PC-9 (cell line): ENCODE data around the gene PANX1. TPM values are rescaled to one million over a fixed set of nuclear protein-coding genes. Genes with fewer than 3 reads are reported as not detected.

Experiments
- BruUV-seq: library from RNA; stranded (reverse); fragments of 400-500 nt; replicated peaks from 2 replicates; lab custom pipeline; 2021; lab: Mats Ljungman, UMichigan
- CTCF ChIA-PET: fragments of 300-600 bp; sonication (Branson Sonifier 250); formaldehyde crosslinking; loops from one replicate; lab custom pipeline; 2022; ENCODE audit warnings: antibody characterized with exemption; lab: Charles Lee
- POLR2A ChIA-PET: fragments of 300-600 bp; sonication (Branson Sonifier 250); formaldehyde crosslinking; loops from one replicate; lab custom pipeline; 2022; ENCODE audit warnings: antibody characterized with exemption; ENCODE audit not compliant: unreplicated experiment; lab: Charles Lee
- DNase-seq, 2 experiments: peaks; one replicate each; pipeline versions ENCODE4 v3.0.0 to v3.0.0-alpha.2; 2015 to 2022; ENCODE audit warnings: mixed read lengths in 1 of 2
- H2AFZ ChIP-seq: fragments of 200-600 bp; sonication (generic); 2 replicates; pipeline ENCODE4 v1.8.1; 2017; ENCODE audit warnings: antibody characterized with exemption
- H3F3A ChIP-seq: fragments of 200-600 bp; sonication (generic); 2 replicates; pipeline ENCODE4 v1.8.1; 2017; ENCODE audit warnings: antibody characterized with exemption, mild to moderate bottlenecking, low read depth; ENCODE audit not compliant: insufficient read depth
- H3K27ac ChIP-seq: fragments of 200-600 bp; sonication (generic); 2 replicates; pipeline ENCODE4 v1.6.1; 2016; ENCODE audit warnings: mixed run types
- H3K27me3 ChIP-seq: fragments of 200-600 bp; sonication (generic); 2 replicates; pipeline ENCODE4 v1.6.1; 2016; ENCODE audit warnings: low read depth, mixed run types; ENCODE audit not compliant: insufficient read depth
- H3K36me3 ChIP-seq: fragments of 200-600 bp; sonication (generic); 2 replicates; pipeline ENCODE4 v1.6.1; 2016; ENCODE audit warnings: low read depth, mixed run types
- H3K4me1 ChIP-seq: fragments of 200-600 bp; sonication (generic); replicated peaks from 2 replicates; pipeline ENCODE4 v1.6.1; 2016; ENCODE audit warnings: mixed run types; ENCODE audit not compliant: insufficient read depth
- H3K4me2 ChIP-seq: fragments of 200-600 bp; sonication (generic); 2 replicates; pipeline ENCODE4 v1.6.1; 2017; ENCODE audit warnings: mixed run types
- H3K4me3 ChIP-seq: fragments of 200-600 bp; sonication (generic); 2 replicates; pipeline ENCODE4 v1.6.1; 2016; ENCODE audit warnings: mixed run types
- H3K79me2 ChIP-seq: fragments of 200-600 bp; sonication (generic); 2 replicates; pipeline ENCODE4 v1.6.1; 2017; ENCODE audit warnings: low read depth, mixed run types
- H3K9me2 ChIP-seq: fragments of 200-600 bp; sonication (generic); 2 replicates; pipeline ENCODE4 v1.8.1; 2017; ENCODE audit warnings: mild to moderate bottlenecking; ENCODE audit not compliant: insufficient read depth
- H3K9me3 ChIP-seq: fragments of 200-600 bp; sonication (generic); 2 replicates; pipeline ENCODE4 v1.8.1; 2016; ENCODE audit warnings: low read depth; ENCODE audit not compliant: insufficient read depth
- H4K20me1 ChIP-seq: fragments of 200-600 bp; sonication (generic); 2 replicates; pipeline ENCODE4 v1.8.1; 2017; ENCODE audit not compliant: insufficient read depth
- CTCF ChIP-seq: fragments of 200-600 bp; sonication (generic); conservative IDR thresholded peaks from 2 replicates; pipeline ENCODE4 v1.6.1; 2017; ENCODE audit warnings: mixed run types, antibody characterized with exemption, mild to moderate bottlenecking, moderate library complexity
- EZH2 ChIP-seq: fragments of 200-600 bp; sonication (generic); IDR thresholded peaks from 2 replicates; pipeline ENCODE4 v1.8.0; 2017; ENCODE audit warnings: antibody characterized with exemption, low read depth
- intact Hi-C: fragments of 100-400 bp; cut with micrococcal nuclease; formaldehyde crosslinking; loops from one replicate; pipeline ENCODE4 v1.10.0; 2022; ENCODE audit not compliant: unreplicated experiment
- total RNA-seq: library from RNA; stranded (reverse); gene quantifications from 2 replicates; pipeline ENCODE4 v1.2.3, GENCODE V29; 2021

PANX1 gene
- total RNA-seq, 1 experiment from 2014 or later = 12.6 TPM

GRCh38 chr11:94170953-94171352 lies 42.3 kb downstream of the PANX1 start:
- Histone ChIP-seq H3K9me3 (no peaks in the 10 kb centered on the region), H3K9me2 (no peaks in the 10 kb centered on the region), H3K27ac (no peak overlapping the region), H3F3A (no peaks in the 10 kb centered on the region), H3K4me1 (no peaks in the 10 kb centered on the region), H3K36me3 (no peaks in the 10 kb centered on the region), H3K79me2 (peaks cover 22% of the 10 kb centered on the region), H2AFZ (no peak overlapping the region), H3K27me3 (no peaks in the 10 kb centered on the region), H3K4me2 (no peak overlapping the region), H4K20me1 (0 out of 2 replicates have a peak, but pooled peaks cover 3% of the 10 kb centered on the region), H3K4me3 (no peak overlapping the region)
- TF ChIP-seq EZH2 (no peak), CTCF (no peak)
- intact Hi-C loops = loop anchor here (1.0 to 5.0 kb wide), 3 partner anchors 249 to 431 kb away; no protein-coding TSS in a partner anchor
- no TSS peak for BruUV-seq
- POLR2A ChIA-PET = no interaction called here
- DNase-seq = no peak
- CTCF ChIA-PET = interaction anchor here (0.8 kb wide), 1 partner anchor 283 kb away, joined by 7 read pairs; no protein-coding TSS in a partner anchor

GRCh38 chr11:94171693-94172440 lies 43.2 kb downstream of the PANX1 start:
- TF ChIP-seq CTCF = peak; percentile 93
- TF ChIP-seq EZH2 = no peak
- Histone ChIP-seq H3K9me3 (no peaks in the 10 kb centered on the region), H3F3A (no peaks in the 10 kb centered on the region), H3K27ac (no peak overlapping the region), H3K4me2 (no peak overlapping the region), H3K4me3 (no peak overlapping the region), H3K4me1 (no peaks in the 10 kb centered on the region), H3K27me3 (no peaks in the 10 kb centered on the region), H2AFZ (no peak overlapping the region), H4K20me1 (0 out of 2 replicates have a peak, but pooled peaks cover 3% of the 10 kb centered on the region), H3K36me3 (no peaks in the 10 kb centered on the region), H3K79me2 (peaks cover 13% of the 10 kb centered on the region), H3K9me2 (no peaks in the 10 kb centered on the region)
- peak in 1 of 2 experiments; percentile 35 for DNase-seq
- no TSS peak for BruUV-seq
- intact Hi-C loops = loop anchor here (1.0 to 5.0 kb wide), 3 partner anchors 250 to 430 kb away; no protein-coding TSS in a partner anchor
- POLR2A ChIA-PET = no interaction called here
- CTCF ChIA-PET = interaction anchor here (0.6 to 0.8 kb wide), 2 partner anchors 113 to 282 kb away, joined by 3 to 7 read pairs; no protein-coding TSS in a partner anchor

- no TSS peak for BruUV-seq
- H3K4me3 ChIP-seq = no peak overlapping the region
- no peaks in the 10 kb centered on the region for H3F3A ChIP-seq
- H3K27me3 ChIP-seq = no peaks in the 10 kb centered on the region
- TF ChIP-seq CTCF = no peak
- no peak for TF ChIP-seq EZH2
- H2AFZ ChIP-seq = no peak overlapping the region
- H3K9me2 ChIP-seq = no peaks in the 10 kb centered on the region
- no peak overlapping the region for H3K4me2 ChIP-seq
- intact Hi-C loops = no loop called here
- H3K4me1 ChIP-seq = no peaks in the 10 kb centered on the region
- H3K27ac ChIP-seq = no peak overlapping the region
- H3K9me3 ChIP-seq = no peaks in the 10 kb centered on the region
- no peaks in the 10 kb centered on the region; the same call in 1 of the 2 replicates for H3K79me2 ChIP-seq
- DNase-seq = no peak
- H3K36me3 ChIP-seq = peaks cover 6% of the 10 kb centered on the region; the same call in 1 of the 2 replicates
- POLR2A ChIA-PET = no interaction called here
- CTCF ChIA-PET = no interaction called here
- 0 out of 2 replicates have a peak, but pooled peaks cover 7% of the 10 kb centered on the region for H4K20me1 ChIP-seq
Measured at GRCh38 chr11:94175535-94175934, 46.9 kb downstream of the PANX1 start.
